Measurements from ENCODE around the gene KCNH1.

KCNH1 gene

GRCh38 chr1:210922666-210923065 is 211.3 kb downstream of the KCNH1 start:
- TF ChIP-seq CTCF (IDR thresholded peaks at IDR 0.05) = no peak

GRCh38 chr1:210920716-210921694 is 212.9 kb downstream of the KCNH1 start:
- no peak for TF ChIP-seq CTCF (IDR thresholded peaks at IDR 0.05)

GRCh38 chr1:210920258-210920657 is 213.7 kb downstream of the KCNH1 start:
- TF ChIP-seq CTCF (IDR thresholded peaks at IDR 0.05) = no peak

GRCh38 chr1:210918893-210919292 is 215.1 kb downstream of the KCNH1 start:
- no peak for TF ChIP-seq CTCF (IDR thresholded peaks at IDR 0.05)

GRCh38 chr1:210917560-210918169 is 216.3 kb downstream of the KCNH1 start:
- no peak for TF ChIP-seq CTCF (IDR thresholded peaks at IDR 0.05)

- no peak for TF ChIP-seq CTCF (IDR thresholded peaks at IDR 0.05)
These were observed 217.4 kb downstream of the KCNH1 start for GRCh38 chr1:210916548-210916947.

GRCh38 chr1:210915890-210916507 is 217.9 kb downstream of the KCNH1 start:
- no peak for TF ChIP-seq CTCF (IDR thresholded peaks at IDR 0.05)
